OCI-LY7 (cell line): ENCODE measurements around the gene ZNF415. TPM values are rescaled to one million over a fixed set of nuclear protein-coding genes. Genes with fewer than 3 reads are reported as not detected.

Source experiments
- BruUV-seq: library from RNA; stranded (reverse); fragments of 400-500 nt; replicated peaks from 2 replicates; lab custom pipeline; 2021; lab: Mats Ljungman, UMichigan
- CTCF ChIA-PET: fragments of 300-600 bp; sonication (Branson Sonifier 250); formaldehyde crosslinking; loops from one replicate; lab custom pipeline; 2022; ENCODE audit warnings: antibody characterized with exemption; ENCODE audit not compliant: unreplicated experiment; lab: Charles Lee
- POLR2A ChIA-PET: fragments of 300-600 bp; sonication (Branson Sonifier 250); formaldehyde crosslinking; loops from one replicate; lab custom pipeline; 2022; ENCODE audit warnings: antibody characterized with exemption; lab: Charles Lee
- DNase-seq: peaks from one replicate; pipeline ENCODE4 v3.0.0-alpha.2; 2015; ENCODE audit warnings: low spot score
- H2AFZ ChIP-seq: fragments of 200-600 bp; sonication (generic), shearing (Covaris generic); 2 replicates; pipeline ENCODE4 v1.6.1; 2014; ENCODE audit warnings: mild to moderate bottlenecking, antibody characterized with exemption, low read length, moderate library complexity
- H3K27ac ChIP-seq: fragments of 200-600 bp; sonication (generic); 2 replicates; pipeline ENCODE4 v1.5.1; 2014; ENCODE audit warnings: mixed run types, low read depth, mild to moderate bottlenecking, moderate library complexity, low read length, inconsistent platforms; ENCODE audit not compliant: poor library complexity, severe bottlenecking
- H3K36me3 ChIP-seq: fragments of 200-600 bp; sonication (generic); 2 replicates; pipeline ENCODE4 v1.6.1; 2014; ENCODE audit warnings: mild to moderate bottlenecking, antibody characterized with exemption, low read length, moderate library complexity, mixed read lengths; ENCODE audit not compliant: insufficient read depth
- H3K4me1 ChIP-seq: fragments of 200-600 bp; sonication (generic); 2 replicates; pipeline ENCODE4 v1.5.1; 2014; ENCODE audit warnings: mild to moderate bottlenecking, low read length; ENCODE audit not compliant: insufficient read depth, poor library complexity, severe bottlenecking
- H3K4me2 ChIP-seq: fragments of 200-600 bp; sonication (generic); 2 replicates; pipeline ENCODE4 v1.6.1; 2014; ENCODE audit warnings: mild to moderate bottlenecking, low read length
- H3K4me3 ChIP-seq: fragments of 200-600 bp; sonication (generic); 2 replicates; pipeline ENCODE4 v1.5.1; 2014; ENCODE audit warnings: mild to moderate bottlenecking, low read depth, low read length; ENCODE audit not compliant: poor library complexity, severe bottlenecking
- H3K79me2 ChIP-seq: fragments of 200-600 bp; sonication (generic); 2 replicates; pipeline ENCODE4 v1.6.1; 2016; ENCODE audit warnings: low read depth, mild to moderate bottlenecking, low read length, moderate library complexity, mixed read lengths; ENCODE audit not compliant: insufficient read depth
- H3K9me2 ChIP-seq: fragments of 200-600 bp; sonication (generic); 2 replicates; pipeline ENCODE4 v1.6.1; 2016; ENCODE audit warnings: mild to moderate bottlenecking, low read length, mixed read lengths; ENCODE audit not compliant: insufficient read depth
- H3K9me3 ChIP-seq: fragments of 200-600 bp; sonication (generic); 2 replicates; pipeline ENCODE4 v1.6.1; 2014; ENCODE audit warnings: mild to moderate bottlenecking, mixed run types, low read length, mixed read lengths
- H4K20me1 ChIP-seq: fragments of 200-600 bp; sonication (generic); 2 replicates; pipeline ENCODE4 v1.6.1; 2014; ENCODE audit warnings: mild to moderate bottlenecking, antibody characterized with exemption, low read length, moderate library complexity, mixed read lengths; ENCODE audit not compliant: insufficient read depth
- EZH2phosphoT487 ChIP-seq: fragments of 200-600 bp; sonication (generic); IDR thresholded peaks from 2 replicates; pipeline ENCODE4 v1.6.1; 2018; ENCODE audit warnings: low read depth, borderline replicate concordance, mild to moderate bottlenecking, mixed run types, antibody characterized with exemption, low read length, moderate library complexity, mixed read lengths
- intact Hi-C: fragments of 100-400 bp; cut with micrococcal nuclease; formaldehyde crosslinking; loops from one replicate; pipeline ENCODE4 v1.10.0; 2022; ENCODE audit not compliant: unreplicated experiment
- total RNA-seq, 2 experiments: library from RNA; depleted of rRNA in 1 of 2; stranded (reverse); fragments of >200 nt in 1 of 2; shearing (Covaris generic) in 1 of 2; gene quantifications; 2 replicates each; pipeline ENCODE4 v1.2.3, GENCODE V29; 2014 to 2022
- TF ChIP-seq, protein P1 (sequence below): fragments of 200-600 bp; sonication (generic); conservative IDR thresholded peaks from 2 replicates; pipeline ENCODE4 v1.5.1; 2014; ENCODE audit warnings: mild to moderate bottlenecking, antibody characterized with exemption, low read length, moderate library complexity, mixed read lengths

ZNF415 gene
- total RNA-seq, 2 experiments from 2014 or later: 0.51 to 0.63 TPM

DNA sequence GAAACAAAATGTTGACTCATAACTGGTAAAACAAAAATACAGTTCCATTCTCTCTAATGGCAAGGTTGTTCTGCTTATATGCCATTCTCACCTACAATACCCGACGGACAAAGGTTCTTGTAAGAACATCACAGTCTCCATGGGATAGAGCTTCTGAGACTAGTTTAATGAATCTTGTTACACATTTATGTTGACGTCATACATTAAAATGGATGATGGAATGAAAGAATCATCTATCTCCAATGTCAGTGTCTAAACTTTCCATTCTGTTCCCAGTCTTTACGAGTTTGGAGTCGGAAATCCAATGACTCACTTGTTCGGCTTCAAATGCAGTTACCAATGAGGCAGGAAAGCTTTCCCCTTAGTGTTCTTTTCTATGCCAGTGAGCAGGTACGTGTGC is 47.2 kb downstream of the ZNF415 start:
- TF ChIP-seq, protein P1, sequence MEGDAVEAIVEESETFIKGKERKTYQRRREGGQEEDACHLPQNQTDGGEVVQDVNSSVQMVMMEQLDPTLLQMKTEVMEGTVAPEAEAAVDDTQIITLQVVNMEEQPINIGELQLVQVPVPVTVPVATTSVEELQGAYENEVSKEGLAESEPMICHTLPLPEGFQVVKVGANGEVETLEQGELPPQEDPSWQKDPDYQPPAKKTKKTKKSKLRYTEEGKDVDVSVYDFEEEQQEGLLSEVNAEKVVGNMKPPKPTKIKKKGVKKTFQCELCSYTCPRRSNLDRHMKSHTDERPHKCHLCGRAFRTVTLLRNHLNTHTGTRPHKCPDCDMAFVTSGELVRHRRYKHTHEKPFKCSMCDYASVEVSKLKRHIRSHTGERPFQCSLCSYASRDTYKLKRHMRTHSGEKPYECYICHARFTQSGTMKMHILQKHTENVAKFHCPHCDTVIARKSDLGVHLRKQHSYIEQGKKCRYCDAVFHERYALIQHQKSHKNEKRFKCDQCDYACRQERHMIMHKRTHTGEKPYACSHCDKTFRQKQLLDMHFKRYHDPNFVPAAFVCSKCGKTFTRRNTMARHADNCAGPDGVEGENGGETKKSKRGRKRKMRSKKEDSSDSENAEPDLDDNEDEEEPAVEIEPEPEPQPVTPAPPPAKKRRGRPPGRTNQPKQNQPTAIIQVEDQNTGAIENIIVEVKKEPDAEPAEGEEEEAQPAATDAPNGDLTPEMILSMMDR: no peak
- no peak for TF ChIP-seq EZH2phosphoT487
- H3K79me2 ChIP-seq: peaks cover 4% of the 10 kb centered on the region; the same call in 1 of the 2 replicates
- no peaks in the 10 kb centered on the region for H3K4me1 ChIP-seq
- H4K20me1 ChIP-seq: no peaks in the 10 kb centered on the region
- H3K9me3 ChIP-seq: peaks cover 14% of the 10 kb centered on the region; the same call in 1 of the 2 replicates
- no peak overlapping the region for H3K27ac ChIP-seq
- no peaks in the 10 kb centered on the region for H3K9me2 ChIP-seq
- intact Hi-C loops: no loop called here
- POLR2A ChIA-PET: no interaction called here
- no peak overlapping the region for H3K4me3 ChIP-seq
- H3K4me2 ChIP-seq: no peak overlapping the region
- CTCF ChIA-PET: no interaction called here
- H2AFZ ChIP-seq: no peak overlapping the region
- BruUV-seq: no TSS peak
- peaks cover 91% of the 10 kb centered on the region for H3K36me3 ChIP-seq
- no peak for DNase-seq

DNA sequence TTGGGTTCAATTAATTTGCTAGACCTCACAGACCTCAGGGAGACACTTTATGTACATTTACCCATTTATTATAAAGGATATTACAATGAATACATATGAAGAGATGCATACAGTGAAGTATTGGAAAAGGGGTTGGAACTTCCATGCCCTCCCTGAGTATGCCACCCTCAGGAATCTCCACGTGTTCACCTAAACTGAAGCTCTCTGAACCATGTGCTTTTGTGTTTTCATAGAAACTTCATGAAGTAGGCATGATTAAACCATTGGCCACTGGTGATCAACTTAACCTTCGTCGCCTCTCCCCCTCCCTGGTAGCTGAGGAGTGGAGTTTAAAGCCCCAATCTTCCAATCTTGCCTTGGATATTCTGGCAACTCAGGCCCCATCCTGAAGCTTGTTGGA is 49.8 kb downstream of the ZNF415 start:
- no peak overlapping the region for H3K4me2 ChIP-seq
- H2AFZ ChIP-seq: no peak overlapping the region
- H3K9me2 ChIP-seq: no peaks in the 10 kb centered on the region
- no peak for DNase-seq
- intact Hi-C loops: no loop called here
- H3K4me1 ChIP-seq: no peaks in the 10 kb centered on the region
- ChIA-PET POLR2A (no interaction called here), CTCF (no interaction called here)
- BruUV-seq: no TSS peak
- no peaks in the 10 kb centered on the region for H4K20me1 ChIP-seq
- H3K79me2 ChIP-seq: peaks cover 4% of the 10 kb centered on the region; the same call in 1 of the 2 replicates
- peaks cover 15% of the 10 kb centered on the region; the same call in 1 of the 2 replicates for H3K9me3 ChIP-seq
- TF ChIP-seq, protein P1: no peak
- TF ChIP-seq EZH2phosphoT487: no peak
- no peak overlapping the region for H3K27ac ChIP-seq
- peaks cover 92% of the 10 kb centered on the region for H3K36me3 ChIP-seq
- no peak overlapping the region for H3K4me3 ChIP-seq

DNA sequence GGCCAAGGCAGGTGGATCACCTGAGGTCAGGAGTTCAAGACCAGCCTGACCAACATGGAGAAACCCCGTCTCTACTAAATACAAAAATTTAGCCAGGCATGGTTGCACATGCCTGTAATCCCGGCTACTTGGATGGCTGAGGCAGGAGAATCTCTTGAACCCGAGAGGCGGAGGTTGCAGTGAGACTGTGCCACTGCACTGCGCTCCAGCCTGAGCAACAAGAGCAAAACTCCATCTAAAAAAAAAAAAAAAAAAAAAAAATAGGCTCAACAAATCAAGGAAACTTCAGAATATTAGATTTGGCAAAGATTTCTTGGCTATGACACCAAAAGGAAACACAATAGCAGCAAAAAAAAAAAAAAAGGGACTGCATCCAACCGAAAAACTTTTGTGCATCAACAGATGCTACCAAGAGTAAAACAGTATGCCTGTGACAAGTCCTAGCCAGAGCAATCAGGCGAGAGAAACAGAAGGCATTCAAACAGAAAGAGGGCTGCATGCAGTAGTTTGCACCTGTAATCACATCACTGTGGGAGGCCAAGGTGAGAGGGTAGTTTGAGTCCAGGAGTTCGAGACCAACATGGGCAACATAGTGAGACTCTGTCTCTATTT is 53.3 kb downstream of the ZNF415 start:
- Histone ChIP-seq H3K79me2 (peaks cover 4% of the 10 kb centered on the region; the same call in 1 of the 2 replicates), H3K4me2 (no peak overlapping the region), H3K4me1 (no peaks in the 10 kb centered on the region), H4K20me1 (no peaks in the 10 kb centered on the region), H3K9me2 (no peaks in the 10 kb centered on the region), H3K27ac (no peak overlapping the region), H3K9me3 (peaks cover 15% of the 10 kb centered on the region; the same call in 1 of the 2 replicates), H3K36me3 (peaks cover 91% of the 10 kb centered on the region), H2AFZ (no peak overlapping the region), H3K4me3 (no peak overlapping the region)
- ChIA-PET POLR2A (no interaction called here), CTCF (no interaction called here)
- intact Hi-C loops: no loop called here
- DNase-seq: no peak
- TF ChIP-seq EZH2phosphoT487: no peak
- TF ChIP-seq, protein P1: no peak
- no TSS peak for BruUV-seq
